Uterus (tissue), 4 donors: ENCODE measurements around the gene TTC34. TPM values are rescaled to one million over a fixed set of nuclear protein-coding genes. Genes with fewer than 3 reads are reported as not detected.

Source experiments
- DNase-seq, 2 donors: peaks; one replicate each; pipeline ENCODE4 v3.0.0-alpha.2; 2019 to 2020
- H3K27ac ChIP-seq, 2 donors: fragments of 200-600 bp; sonication (generic); 1 replicate in 1 of 2; 2 replicates in 1 of 2; pipeline ENCODE4 v1.5.1; 2016 to 2018
- H3K27me3 ChIP-seq, 2 donors: fragments of 200-600 bp; sonication (generic); one replicate each; pipeline ENCODE4 v1.5.1; 2018 to 2019; ENCODE audit warnings: control low read depth in 1 of 2
- H3K36me3 ChIP-seq, 2 donors: fragments of 200-600 bp; sonication (generic); one replicate each; pipeline ENCODE4 v1.5.1; 2019; ENCODE audit warnings: control low read depth in 1 of 2
- H3K4me1 ChIP-seq, 2 donors: fragments of 200-600 bp; sonication (generic); one replicate each; pipeline ENCODE4 v1.5.1; 2018 to 2019; ENCODE audit warnings: control low read depth in 1 of 2
- H3K4me3 ChIP-seq, 2 donors: fragments of 200-600 bp; sonication (generic); 1 replicate in 1 of 2; 2 replicates in 1 of 2; pipeline ENCODE4 v1.5.1; 2018 to 2019; ENCODE audit warnings: mild to moderate bottlenecking in 1 of 2
- H3K9me3 ChIP-seq, 2 donors: fragments of 200-600 bp; sonication (generic); one replicate each; pipeline ENCODE4 v1.5.1; 2019; ENCODE audit warnings: control low read depth in 1 of 2
- POLR2A ChIP-seq, 2 donors: fragments of 450-650 bp; IDR thresholded peaks; one replicate each; pipeline ENCODE4 v1.6.1; 2016; ENCODE audit warnings: antibody characterized with exemption in 2 of 2, mild to moderate bottlenecking in 1 of 2, moderate library complexity in 1 of 2
- intact Hi-C: fragments of 100-400 bp; cut with DNase I; formaldehyde crosslinking; loops from one replicate; pipeline ENCODE4 v1.15.1; 2023; ENCODE audit warnings: low total_unique reads
- total RNA-seq, 4 donors: library from RNA; depleted of rRNA in 3 of 4; stranded (reverse); fragments of >200 nt in 3 of 4; gene quantifications; one replicate each; pipeline versions ENCODE4 v1.1.0 to v1.2.4, GENCODE V29; 2014 to 2023
- TF ChIP-seq, protein P1 (sequence below), 4 experiments: fragments of 200-600 bp in 2 of 4; fragments of 450-650 bp in 2 of 4; sonication (generic) in 2 of 4; IDR thresholded peaks; one replicate each; pipeline ENCODE4 v1.5.1; 2016 to 2019; ENCODE audit warnings: antibody characterized with exemption in 4 of 4, mild to moderate bottlenecking in 2 of 4, moderate library complexity in 1 of 4
- donor health status: DM: yes; HTN: yes; CAD: no.

TTC34 gene
- total RNA-seq, 4 donors from 2014 or later, result 0.29 to 2.9 (median 0.43) TPM

DNA sequence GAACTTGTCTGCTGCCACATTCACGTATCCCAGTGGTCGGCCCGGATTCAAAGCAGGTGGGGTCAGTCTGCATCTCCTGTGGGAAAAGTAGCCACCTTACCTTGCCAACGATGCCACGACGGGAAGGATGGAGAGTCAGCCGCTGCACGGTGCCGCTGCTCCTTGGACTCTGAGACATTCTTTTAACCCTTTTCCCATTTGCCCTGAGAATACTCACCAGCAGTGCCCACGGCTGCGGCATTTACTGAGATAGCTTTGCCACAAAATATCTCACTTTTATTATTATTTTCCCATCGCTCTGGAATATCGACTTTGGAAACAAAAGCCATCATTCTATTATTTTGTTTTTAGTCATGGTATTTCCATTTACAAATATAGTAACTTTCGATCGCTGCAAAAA, 15.3 kb upstream of the TTC34 start:
- intact Hi-C loops, result no loop called here

DNA sequence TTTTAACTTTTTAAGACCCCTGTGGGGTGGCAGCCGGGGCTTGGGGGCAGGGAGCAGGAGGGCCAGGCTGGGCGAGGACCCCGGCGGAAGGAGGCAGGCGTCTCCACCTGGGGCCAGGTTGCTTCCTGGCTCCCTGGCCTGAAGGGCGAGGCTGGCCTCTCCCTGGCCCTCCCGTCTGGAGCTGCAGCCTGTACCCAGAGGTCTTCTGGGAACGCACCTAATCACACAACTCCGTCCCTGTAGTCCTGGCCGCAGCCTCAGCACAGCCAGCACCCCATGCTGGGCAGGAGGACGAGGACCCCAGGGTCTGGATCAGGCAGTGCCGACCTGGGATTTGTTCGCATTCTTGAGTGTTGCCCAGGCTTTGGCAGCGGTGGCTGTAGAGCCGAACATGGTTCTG, 14.1 kb upstream of the TTC34 start:
- Histone ChIP-seq H3K36me3 (no peaks in the 10 kb centered on the region), H3K27me3 (no peaks in the 10 kb centered on the region), H3K27ac (no peak overlapping the region), H3K9me3 (no peaks in the 10 kb centered on the region), H3K4me1 (no peaks in the 10 kb centered on the region), H3K4me3 (no peak overlapping the region)
- TF ChIP-seq, protein P1, sequence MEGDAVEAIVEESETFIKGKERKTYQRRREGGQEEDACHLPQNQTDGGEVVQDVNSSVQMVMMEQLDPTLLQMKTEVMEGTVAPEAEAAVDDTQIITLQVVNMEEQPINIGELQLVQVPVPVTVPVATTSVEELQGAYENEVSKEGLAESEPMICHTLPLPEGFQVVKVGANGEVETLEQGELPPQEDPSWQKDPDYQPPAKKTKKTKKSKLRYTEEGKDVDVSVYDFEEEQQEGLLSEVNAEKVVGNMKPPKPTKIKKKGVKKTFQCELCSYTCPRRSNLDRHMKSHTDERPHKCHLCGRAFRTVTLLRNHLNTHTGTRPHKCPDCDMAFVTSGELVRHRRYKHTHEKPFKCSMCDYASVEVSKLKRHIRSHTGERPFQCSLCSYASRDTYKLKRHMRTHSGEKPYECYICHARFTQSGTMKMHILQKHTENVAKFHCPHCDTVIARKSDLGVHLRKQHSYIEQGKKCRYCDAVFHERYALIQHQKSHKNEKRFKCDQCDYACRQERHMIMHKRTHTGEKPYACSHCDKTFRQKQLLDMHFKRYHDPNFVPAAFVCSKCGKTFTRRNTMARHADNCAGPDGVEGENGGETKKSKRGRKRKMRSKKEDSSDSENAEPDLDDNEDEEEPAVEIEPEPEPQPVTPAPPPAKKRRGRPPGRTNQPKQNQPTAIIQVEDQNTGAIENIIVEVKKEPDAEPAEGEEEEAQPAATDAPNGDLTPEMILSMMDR (IDR thresholded peaks at IDR 0.05), result no peak
- no peak for TF ChIP-seq POLR2A (IDR thresholded peaks at IDR 0.05)
- DNase-seq, result no peak
- intact Hi-C loops, result no loop called here

More for the DNA sequence above, 15.3 kb upstream of the TTC34 start:
- no peaks in the 10 kb centered on the region for H3K9me3 ChIP-seq
- no peak for TF ChIP-seq POLR2A (IDR thresholded peaks at IDR 0.05)
- TF ChIP-seq, protein P1 (IDR thresholded peaks at IDR 0.05), result no peak
- no peak overlapping the region for H3K27ac ChIP-seq
- H3K4me3 ChIP-seq, result no peak overlapping the region
- peaks cover 0 to 4% of the 10 kb centered on the region in 2 donors for H3K27me3 ChIP-seq
- no peak for DNase-seq
- no peaks in the 10 kb centered on the region for H3K36me3 ChIP-seq
- H3K4me1 ChIP-seq, result no peaks in the 10 kb centered on the region

DNA sequence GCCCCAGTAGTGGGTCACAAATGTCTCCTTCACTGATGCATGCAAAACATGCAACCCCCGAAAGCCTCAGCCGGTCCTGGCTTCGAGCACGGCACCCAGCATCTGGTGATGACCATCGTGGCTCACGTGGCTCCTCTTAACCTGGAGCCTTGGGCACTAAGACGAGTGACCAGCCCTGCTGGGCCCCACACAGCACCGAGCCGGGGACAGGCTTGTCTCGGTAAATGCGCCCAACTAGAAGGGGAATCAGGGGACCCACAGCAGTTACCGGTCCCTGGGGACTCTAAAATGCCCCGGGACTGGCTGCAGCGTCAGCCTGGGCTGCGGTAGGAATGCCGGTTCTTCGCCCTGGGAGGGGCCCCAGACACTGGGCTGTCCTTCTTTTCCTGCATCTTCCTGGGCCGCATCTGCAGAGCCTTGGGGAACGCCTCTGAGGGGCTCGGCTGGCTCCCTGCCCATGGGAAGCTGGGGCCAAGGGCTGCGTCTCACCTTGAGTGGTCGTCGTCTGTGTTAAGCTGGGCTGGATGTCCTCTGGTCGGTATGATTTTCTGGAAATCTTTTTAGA, 13.1 kb upstream of the TTC34 start:
- DNase-seq, result no peak
- Histone ChIP-seq H3K36me3 (no peaks in the 10 kb centered on the region), H3K9me3 (no peaks in the 10 kb centered on the region), H3K27ac (no peak overlapping the region), H3K4me3 (no peak overlapping the region), H3K4me1 (no peaks in the 10 kb centered on the region), H3K27me3 (no peaks in the 10 kb centered on the region)
- TF ChIP-seq, protein P1 (IDR thresholded peaks at IDR 0.05), result no peak
- no peak for TF ChIP-seq POLR2A (IDR thresholded peaks at IDR 0.05)
- intact Hi-C loops, result no loop called here

DNA sequence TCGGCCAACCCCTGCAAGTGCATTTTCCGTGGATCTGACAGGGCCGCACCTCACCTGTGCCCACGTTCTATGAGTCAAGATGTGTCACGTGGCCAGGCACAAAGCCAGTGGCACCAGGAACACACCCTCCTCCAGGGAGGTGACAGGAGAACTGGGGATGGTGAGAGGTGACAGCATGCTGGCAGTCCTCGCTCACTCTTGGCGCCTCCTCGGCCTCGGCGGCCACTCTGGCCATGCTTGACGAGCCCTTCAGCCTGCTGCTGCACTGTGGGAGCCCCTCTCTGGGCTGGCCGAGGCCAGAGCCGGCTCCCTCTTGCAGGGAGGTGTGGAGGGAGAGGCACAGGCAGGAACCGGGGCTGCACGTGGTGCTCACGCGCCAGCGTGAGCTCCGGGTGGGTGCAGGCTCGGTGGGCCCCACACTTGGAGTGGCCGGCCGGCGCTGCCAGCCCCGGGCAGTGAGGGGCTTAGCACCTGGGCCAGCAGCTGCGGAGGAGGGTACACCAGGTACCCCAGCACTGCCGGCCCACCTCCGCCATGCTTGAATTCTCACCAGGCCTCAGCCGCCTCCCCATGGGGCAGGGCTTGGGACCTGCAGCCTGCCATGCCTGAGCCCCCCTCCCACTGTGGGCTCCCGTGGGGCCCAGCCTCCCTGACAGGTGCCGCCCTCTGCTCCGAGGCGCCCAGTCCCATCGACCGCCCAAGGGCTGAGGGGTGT, 11.6 kb upstream of the TTC34 start:
- TF ChIP-seq POLR2A (IDR thresholded peaks at IDR 0.05), result no peak
- TF ChIP-seq, protein P1 (IDR thresholded peaks at IDR 0.05), result no peak
- no peak for DNase-seq
- Histone ChIP-seq H3K9me3 (no peaks in the 10 kb centered on the region), H3K36me3 (no peaks in the 10 kb centered on the region), H3K27ac (no peak overlapping the region), H3K4me1 (no peaks in the 10 kb centered on the region), H3K27me3 (no peaks in the 10 kb centered on the region), H3K4me3 (no peak overlapping the region)
- intact Hi-C loops, result no loop called here

DNA sequence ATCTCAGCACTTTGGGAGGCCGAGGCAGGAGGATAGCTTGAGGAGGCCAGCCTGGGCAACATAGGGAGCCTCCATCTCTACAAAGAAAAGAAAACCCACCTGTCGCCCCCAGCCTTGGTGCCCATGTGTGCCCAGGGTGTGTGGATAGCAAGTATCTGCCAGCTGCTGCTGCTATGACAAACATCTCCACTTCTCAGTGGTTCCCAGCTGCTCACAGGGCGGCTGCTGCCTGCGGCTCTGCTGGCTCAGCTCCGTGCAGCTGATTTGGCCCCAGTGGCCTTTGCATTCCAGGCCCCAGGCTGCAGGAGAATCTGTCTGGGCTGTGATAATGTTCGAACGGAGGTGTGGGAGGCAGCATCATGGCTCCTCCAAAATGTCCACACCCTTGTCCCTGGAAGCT, 10.6 kb upstream of the TTC34 start:
- H3K9me3 ChIP-seq, result no peaks in the 10 kb centered on the region
- intact Hi-C loops, result no loop called here
- no peaks in the 10 kb centered on the region for H3K36me3 ChIP-seq
- H3K27ac ChIP-seq, result no peak overlapping the region
- TF ChIP-seq, protein P1 (IDR thresholded peaks at IDR 0.05), result no peak
- no peak for TF ChIP-seq POLR2A (IDR thresholded peaks at IDR 0.05)
- no peak overlapping the region for H3K4me3 ChIP-seq
- H3K27me3 ChIP-seq, result no peaks in the 10 kb centered on the region
- H3K4me1 ChIP-seq, result no peaks in the 10 kb centered on the region
- DNase-seq, result no peak
